Measurements from ENCODE around the gene ZC3H8.

DNA sequence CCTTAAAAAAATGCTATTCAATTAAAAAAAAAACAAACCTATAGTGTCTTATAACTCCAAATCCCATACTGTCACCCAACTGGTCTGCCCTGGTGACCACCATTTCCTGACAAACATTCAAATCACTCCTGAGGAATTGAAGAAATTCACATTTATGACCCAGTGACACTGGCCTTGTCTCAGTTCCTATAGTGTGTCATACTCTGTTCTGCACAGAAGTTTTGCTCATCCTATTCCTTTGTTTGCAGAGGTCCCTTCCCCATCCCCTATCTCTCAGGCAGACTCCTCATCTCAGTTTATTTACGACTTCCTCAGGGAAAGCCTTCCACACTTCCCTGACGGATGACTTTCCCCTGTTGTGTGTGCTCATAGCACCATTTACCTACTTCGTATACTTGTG is 35.2 kb upstream of the ZC3H8 start:
- TF ChIP-seq GATA2 (IDR thresholded peaks at IDR 0.05; ENCODE audit: low read depth, low read length) = no peak
- TF ChIP-seq GATA3 (IDR thresholded peaks at IDR 0.05; ENCODE audit: low read depth, low read length) = no peak

Measured in SH-SY5Y (cell line).